DOHH2 (cell line): ENCODE measurements around the gene CRTC3.

Experiments used
- EZH2phosphoT487 ChIP-seq: fragments of 200-600 bp; sonication (generic); IDR thresholded peaks from 2 replicates; pipeline ENCODE4 v1.6.1; 2017; ENCODE audit warnings: borderline replicate concordance, mild to moderate bottlenecking, antibody characterized with exemption, low read length, moderate library complexity, mixed read lengths
- TF ChIP-seq, protein P1 (sequence below): fragments of 200-600 bp; sonication (generic); IDR thresholded peaks from one replicate; pipeline ENCODE4 v1.5.1; 2014; ENCODE audit warnings: antibody characterized with exemption, mild to moderate bottlenecking, low read depth, low read length; ENCODE audit not compliant: poor library complexity, severe bottlenecking

DNA sequence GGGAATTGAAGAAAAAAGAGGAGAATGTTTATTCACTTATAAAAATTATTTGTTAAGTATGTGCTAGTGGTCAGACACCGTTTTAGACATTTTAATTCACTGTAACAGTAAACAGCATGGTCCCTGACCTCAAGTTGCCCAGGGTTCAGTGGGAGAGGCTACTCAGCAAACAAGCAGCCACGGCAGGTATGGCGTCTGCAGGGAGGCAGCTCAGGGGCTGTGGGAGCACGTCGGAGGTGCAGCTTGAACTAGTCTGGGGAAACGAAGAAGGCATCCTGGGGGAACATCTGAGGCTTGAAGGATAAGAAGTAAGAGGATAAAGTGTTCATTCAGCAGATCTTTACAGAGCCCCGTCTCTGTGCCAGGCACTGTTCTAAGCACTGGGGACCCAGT, 66.0 kb downstream of the CRTC3 start:
- TF ChIP-seq, protein P1, sequence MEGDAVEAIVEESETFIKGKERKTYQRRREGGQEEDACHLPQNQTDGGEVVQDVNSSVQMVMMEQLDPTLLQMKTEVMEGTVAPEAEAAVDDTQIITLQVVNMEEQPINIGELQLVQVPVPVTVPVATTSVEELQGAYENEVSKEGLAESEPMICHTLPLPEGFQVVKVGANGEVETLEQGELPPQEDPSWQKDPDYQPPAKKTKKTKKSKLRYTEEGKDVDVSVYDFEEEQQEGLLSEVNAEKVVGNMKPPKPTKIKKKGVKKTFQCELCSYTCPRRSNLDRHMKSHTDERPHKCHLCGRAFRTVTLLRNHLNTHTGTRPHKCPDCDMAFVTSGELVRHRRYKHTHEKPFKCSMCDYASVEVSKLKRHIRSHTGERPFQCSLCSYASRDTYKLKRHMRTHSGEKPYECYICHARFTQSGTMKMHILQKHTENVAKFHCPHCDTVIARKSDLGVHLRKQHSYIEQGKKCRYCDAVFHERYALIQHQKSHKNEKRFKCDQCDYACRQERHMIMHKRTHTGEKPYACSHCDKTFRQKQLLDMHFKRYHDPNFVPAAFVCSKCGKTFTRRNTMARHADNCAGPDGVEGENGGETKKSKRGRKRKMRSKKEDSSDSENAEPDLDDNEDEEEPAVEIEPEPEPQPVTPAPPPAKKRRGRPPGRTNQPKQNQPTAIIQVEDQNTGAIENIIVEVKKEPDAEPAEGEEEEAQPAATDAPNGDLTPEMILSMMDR = no peak
- TF ChIP-seq EZH2phosphoT487 = no peak
